ENCODE measurements around the gene CPNE5.

Gene CPNE5

DNA sequence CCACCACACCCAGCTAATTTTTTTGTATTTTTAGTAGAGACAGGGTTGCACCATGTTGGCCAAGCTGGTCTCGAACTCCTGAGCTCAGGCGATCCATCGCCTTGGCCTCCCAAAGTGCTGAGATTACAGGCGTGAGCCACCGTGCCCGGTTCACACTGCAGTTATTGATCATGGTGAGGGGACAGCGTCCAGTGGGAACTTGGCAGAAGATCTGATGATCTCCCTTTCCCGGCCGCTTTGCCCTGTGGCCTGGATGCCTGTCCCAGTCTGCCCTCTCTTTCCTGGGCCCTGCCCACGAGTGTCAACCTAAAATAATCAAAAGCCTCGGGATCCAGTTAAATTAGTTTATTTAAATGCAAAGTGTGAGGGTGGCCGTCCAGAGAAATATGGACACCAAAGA, 42.2 kb downstream of the CPNE5 start:
- no peak overlapping the region for H3K4me3 ChIP-seq (ENCODE audit: low read depth in 1 of 2, low read length in 1 of 2)
- H3K4me1 ChIP-seq (ENCODE audit: control insufficient read depth in 1 of 2, insufficient read depth in 1 of 2, low read depth in 1 of 2, low read length in 1 of 2), result no peaks in the 10 kb centered on the region
- no peak overlapping the region for H3K27ac ChIP-seq
- no peaks in the 10 kb centered on the region for H3K9me3 ChIP-seq
- no peaks in the 10 kb centered on the region for H3K36me3 ChIP-seq
- TF ChIP-seq, protein P1, sequence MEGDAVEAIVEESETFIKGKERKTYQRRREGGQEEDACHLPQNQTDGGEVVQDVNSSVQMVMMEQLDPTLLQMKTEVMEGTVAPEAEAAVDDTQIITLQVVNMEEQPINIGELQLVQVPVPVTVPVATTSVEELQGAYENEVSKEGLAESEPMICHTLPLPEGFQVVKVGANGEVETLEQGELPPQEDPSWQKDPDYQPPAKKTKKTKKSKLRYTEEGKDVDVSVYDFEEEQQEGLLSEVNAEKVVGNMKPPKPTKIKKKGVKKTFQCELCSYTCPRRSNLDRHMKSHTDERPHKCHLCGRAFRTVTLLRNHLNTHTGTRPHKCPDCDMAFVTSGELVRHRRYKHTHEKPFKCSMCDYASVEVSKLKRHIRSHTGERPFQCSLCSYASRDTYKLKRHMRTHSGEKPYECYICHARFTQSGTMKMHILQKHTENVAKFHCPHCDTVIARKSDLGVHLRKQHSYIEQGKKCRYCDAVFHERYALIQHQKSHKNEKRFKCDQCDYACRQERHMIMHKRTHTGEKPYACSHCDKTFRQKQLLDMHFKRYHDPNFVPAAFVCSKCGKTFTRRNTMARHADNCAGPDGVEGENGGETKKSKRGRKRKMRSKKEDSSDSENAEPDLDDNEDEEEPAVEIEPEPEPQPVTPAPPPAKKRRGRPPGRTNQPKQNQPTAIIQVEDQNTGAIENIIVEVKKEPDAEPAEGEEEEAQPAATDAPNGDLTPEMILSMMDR (IDR thresholded peaks at IDR 0.05), result no peak
- peaks cover 5% of the 10 kb centered on the region for H3K27me3 ChIP-seq

DNA sequence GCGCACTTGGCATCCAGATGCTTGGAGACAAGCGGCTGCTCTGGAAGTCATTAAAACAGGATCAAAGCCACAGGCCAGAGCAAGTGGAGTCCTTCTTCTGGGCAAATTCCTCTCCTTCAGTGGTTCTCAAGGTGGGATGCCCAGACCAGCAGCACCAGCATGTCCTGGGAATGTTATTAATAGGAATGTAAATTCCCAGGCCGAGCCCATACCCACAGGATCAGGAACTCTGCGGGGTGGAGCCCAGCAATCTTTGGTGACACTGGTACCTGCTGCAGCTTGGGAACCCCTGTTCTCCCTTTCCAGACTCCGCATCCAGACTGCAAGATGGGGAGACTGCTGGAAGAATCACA, 44.6 kb downstream of the CPNE5 start:
- H3K9me3 ChIP-seq, result no peaks in the 10 kb centered on the region
- no peaks in the 10 kb centered on the region for H3K36me3 ChIP-seq
- no peak overlapping the region for H3K27ac ChIP-seq
- TF ChIP-seq, protein P1 (IDR thresholded peaks at IDR 0.05), result no peak
- no peaks in the 10 kb centered on the region for H3K4me1 ChIP-seq (ENCODE audit: control insufficient read depth in 1 of 2, insufficient read depth in 1 of 2, low read depth in 1 of 2, low read length in 1 of 2)
- H3K27me3 ChIP-seq, result peaks cover 28% of the 10 kb centered on the region
- H3K4me3 ChIP-seq (ENCODE audit: low read depth in 1 of 2, low read length in 1 of 2), result no peak overlapping the region

- Histone ChIP-seq H3K4me3 (ENCODE audit: low read depth in 1 of 2, low read length in 1 of 2) (no peak overlapping the region), H3K36me3 (no peaks in the 10 kb centered on the region), H3K27ac (no peak overlapping the region), H3K27me3 (peaks cover 33% of the 10 kb centered on the region), H3K9me3 (no peaks in the 10 kb centered on the region), H3K4me1 (ENCODE audit: control insufficient read depth in 1 of 2, insufficient read depth in 1 of 2, low read depth in 1 of 2, low read length in 1 of 2) (no peaks in the 10 kb centered on the region)
- TF ChIP-seq, protein P1 (IDR thresholded peaks at IDR 0.05), result no peak
Measured at GRCh38 chr6:36793913-36794712, 45.1 kb downstream of the CPNE5 start.

GRCh38 chr6:36793296-36793912, 45.8 kb downstream of the CPNE5 start:
- Histone ChIP-seq H3K9me3 (no peaks in the 10 kb centered on the region), H3K4me3 (ENCODE audit: low read depth in 1 of 2, low read length in 1 of 2) (no peak overlapping the region), H3K4me1 (ENCODE audit: control insufficient read depth in 1 of 2, insufficient read depth in 1 of 2, low read depth in 1 of 2, low read length in 1 of 2) (no peaks in the 10 kb centered on the region), H3K27ac (no peak overlapping the region), H3K27me3 (peaks cover 40% of the 10 kb centered on the region), H3K36me3 (no peaks in the 10 kb centered on the region)
- TF ChIP-seq, protein P1 (IDR thresholded peaks at IDR 0.05), result no peak

DNA sequence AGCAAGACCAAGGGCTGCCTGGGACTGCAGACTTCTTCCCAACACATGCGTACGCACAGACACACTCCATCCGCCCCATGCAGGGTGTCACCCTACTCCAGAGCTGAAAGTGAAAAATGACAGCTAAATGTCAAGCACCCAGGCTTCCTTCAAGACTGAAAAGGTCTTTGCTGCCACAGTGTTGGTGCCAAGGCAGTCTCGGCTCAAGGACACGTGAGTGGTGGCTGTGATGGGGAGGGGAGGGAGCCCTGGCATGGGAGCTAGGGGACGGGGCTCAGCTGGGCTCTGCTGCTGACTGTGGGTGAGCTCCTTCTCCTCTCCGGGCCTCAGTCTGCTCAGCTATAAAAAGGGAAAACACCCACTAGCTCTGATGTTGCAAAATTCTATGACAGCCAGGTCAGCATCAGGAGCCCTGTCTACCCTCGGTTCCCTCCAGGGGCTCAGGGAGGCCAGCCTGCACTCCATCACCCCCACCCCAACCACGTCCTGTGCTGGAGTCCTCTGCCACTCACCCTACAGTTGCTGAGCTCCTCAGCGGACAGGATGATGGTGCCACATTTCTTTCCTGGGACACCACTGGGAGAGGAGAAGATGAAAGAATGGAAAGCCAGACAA, 47.6 kb downstream of the CPNE5 start:
- Histone ChIP-seq H3K36me3 (no peaks in the 10 kb centered on the region), H3K4me1 (ENCODE audit: control insufficient read depth in 1 of 2, insufficient read depth in 1 of 2, low read depth in 1 of 2, low read length in 1 of 2) (no peaks in the 10 kb centered on the region)
- TF ChIP-seq, protein P1 (IDR thresholded peaks at IDR 0.05), result no peak

More for the DNA sequence above, 47.6 kb downstream of the CPNE5 start:
- no peak overlapping the region for H3K4me3 ChIP-seq (ENCODE audit: low read depth in 1 of 2, low read length in 1 of 2)
- H3K9me3 ChIP-seq, result no peaks in the 10 kb centered on the region
- peaks cover 52% of the 10 kb centered on the region for H3K27me3 ChIP-seq
- H3K27ac ChIP-seq, result no peak overlapping the region

Data from neutrophil (primary cell).